ENCODE measurements around the gene KDM2B. TPM values are rescaled to one million over a fixed set of nuclear protein-coding genes. Genes with fewer than 3 reads are reported as not detected.

Gene KDM2B
- total and polyA plus RNA-seq, 10 of the 15 experiments (the other 5 are each of a cell fraction or from before 2014, with no cell fraction given): 13.6 to 124 (median 40.4) TPM

DNA sequence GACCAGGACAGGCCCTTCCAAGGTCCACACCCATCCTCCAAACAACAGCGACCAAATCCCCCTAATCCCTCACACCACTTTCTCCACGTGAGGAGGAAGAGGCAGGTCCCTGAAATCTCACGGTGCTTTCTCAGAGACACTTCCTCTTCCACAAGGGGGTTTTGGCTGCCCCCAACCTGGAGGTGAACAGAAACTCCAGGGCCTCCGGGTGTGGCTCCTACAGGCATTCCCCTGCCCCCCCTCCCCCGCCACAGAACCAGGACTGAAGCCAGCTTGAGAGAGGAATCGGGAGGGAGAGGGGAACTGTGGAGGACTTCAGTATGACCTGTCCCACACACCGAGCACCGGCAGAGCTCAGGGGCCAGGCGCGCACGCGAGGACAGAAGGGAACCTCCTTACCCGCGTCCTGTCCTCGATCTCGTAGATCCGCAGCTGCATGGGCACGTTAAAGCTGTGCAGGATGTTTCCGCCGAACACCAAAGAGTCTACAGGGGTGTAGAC lies 60.2 kb downstream of the KDM2B start (continued):
- TF ChIP-seq, protein P1, sequence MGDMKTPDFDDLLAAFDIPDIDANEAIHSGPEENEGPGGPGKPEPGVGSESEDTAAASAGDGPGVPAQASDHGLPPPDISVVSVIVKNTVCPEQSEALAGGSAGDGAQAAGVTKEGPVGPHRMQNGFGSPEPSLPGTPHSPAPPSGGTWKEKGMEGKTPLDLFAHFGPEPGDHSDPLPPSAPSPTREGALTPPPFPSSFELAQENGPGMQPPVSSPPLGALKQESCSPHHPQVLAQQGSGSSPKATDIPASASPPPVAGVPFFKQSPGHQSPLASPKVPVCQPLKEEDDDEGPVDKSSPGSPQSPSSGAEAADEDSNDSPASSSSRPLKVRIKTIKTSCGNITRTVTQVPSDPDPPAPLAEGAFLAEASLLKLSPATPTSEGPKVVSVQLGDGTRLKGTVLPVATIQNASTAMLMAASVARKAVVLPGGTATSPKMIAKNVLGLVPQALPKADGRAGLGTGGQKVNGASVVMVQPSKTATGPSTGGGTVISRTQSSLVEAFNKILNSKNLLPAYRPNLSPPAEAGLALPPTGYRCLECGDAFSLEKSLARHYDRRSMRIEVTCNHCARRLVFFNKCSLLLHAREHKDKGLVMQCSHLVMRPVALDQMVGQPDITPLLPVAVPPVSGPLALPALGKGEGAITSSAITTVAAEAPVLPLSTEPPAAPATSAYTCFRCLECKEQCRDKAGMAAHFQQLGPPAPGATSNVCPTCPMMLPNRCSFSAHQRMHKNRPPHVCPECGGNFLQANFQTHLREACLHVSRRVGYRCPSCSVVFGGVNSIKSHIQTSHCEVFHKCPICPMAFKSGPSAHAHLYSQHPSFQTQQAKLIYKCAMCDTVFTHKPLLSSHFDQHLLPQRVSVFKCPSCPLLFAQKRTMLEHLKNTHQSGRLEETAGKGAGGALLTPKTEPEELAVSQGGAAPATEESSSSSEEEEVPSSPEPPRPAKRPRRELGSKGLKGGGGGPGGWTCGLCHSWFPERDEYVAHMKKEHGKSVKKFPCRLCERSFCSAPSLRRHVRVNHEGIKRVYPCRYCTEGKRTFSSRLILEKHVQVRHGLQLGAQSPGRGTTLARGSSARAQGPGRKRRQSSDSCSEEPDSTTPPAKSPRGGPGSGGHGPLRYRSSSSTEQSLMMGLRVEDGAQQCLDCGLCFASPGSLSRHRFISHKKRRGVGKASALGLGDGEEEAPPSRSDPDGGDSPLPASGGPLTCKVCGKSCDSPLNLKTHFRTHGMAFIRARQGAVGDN (IDR thresholded peaks at IDR 0.05): peak; percentile 64; the same call in 1 of the 2 replicates
- TF ChIP-seq HCFC1 (IDR thresholded peaks at IDR 0.05; ENCODE audit: low read length) (no peak), NR2F1 (conservative IDR thresholded peaks at IDR 0.05) (peak; percentile 26; the same call in 1 of the 2 replicates), RUNX3 (IDR thresholded peaks at IDR 0.05; ENCODE audit: low read length) (0 out of 2 replicates have a peak, but pooled peaks have one; percentile 42), ETV6 (conservative IDR thresholded peaks at IDR 0.05 in 1 of 2, IDR thresholded peaks at IDR 0.05 in 1 of 2; ENCODE audit: borderline replicate concordance in 1 of 2, low read depth in 1 of 2) (peak in 1 of 2 experiments; percentile 43; a peak in 2 of 4 replicates)
- TF ChIP-seq, protein P2, sequence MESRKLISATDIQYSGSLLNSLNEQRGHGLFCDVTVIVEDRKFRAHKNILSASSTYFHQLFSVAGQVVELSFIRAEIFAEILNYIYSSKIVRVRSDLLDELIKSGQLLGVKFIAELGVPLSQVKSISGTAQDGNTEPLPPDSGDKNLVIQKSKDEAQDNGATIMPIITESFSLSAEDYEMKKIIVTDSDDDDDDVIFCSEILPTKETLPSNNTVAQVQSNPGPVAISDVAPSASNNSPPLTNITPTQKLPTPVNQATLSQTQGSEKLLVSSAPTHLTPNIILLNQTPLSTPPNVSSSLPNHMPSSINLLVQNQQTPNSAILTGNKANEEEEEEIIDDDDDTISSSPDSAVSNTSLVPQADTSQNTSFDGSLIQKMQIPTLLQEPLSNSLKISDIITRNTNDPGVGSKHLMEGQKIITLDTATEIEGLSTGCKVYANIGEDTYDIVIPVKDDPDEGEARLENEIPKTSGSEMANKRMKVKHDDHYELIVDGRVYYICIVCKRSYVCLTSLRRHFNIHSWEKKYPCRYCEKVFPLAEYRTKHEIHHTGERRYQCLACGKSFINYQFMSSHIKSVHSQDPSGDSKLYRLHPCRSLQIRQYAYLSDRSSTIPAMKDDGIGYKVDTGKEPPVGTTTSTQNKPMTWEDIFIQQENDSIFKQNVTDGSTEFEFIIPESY (IDR thresholded peaks at IDR 0.05): 0 out of 2 replicates have a peak, but pooled peaks have one; percentile 49
- TF ChIP-seq, protein P3, sequence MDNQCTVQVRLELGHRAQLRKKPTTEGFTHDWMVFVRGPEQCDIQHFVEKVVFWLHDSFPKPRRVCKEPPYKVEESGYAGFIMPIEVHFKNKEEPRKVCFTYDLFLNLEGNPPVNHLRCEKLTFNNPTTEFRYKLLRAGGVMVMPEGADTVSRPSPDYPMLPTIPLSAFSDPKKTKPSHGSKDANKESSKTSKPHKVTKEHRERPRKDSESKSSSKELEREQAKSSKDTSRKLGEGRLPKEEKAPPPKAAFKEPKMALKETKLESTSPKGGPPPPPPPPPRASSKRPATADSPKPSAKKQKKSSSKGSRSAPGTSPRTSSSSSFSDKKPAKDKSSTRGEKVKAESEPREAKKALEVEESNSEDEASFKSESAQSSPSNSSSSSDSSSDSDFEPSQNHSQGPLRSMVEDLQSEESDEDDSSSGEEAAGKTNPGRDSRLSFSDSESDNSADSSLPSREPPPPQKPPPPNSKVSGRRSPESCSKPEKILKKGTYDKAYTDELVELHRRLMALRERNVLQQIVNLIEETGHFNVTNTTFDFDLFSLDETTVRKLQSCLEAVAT (IDR thresholded peaks at IDR 0.05): peak; percentile 94

Data from GM12878 (cell line).